22Rv1 (cell line): ENCODE data around the gene RAP2A.

ENCODE experiments used
- H3K27ac ChIP-seq: fragments of 450-650 bp; 2 replicates; pipeline ENCODE4 v1.5.1; 2017
- CTCF ChIP-seq: fragments of 450-650 bp; IDR thresholded peaks from 2 replicates; pipeline ENCODE4 v1.5.1; 2017; ENCODE audit warnings: mild to moderate bottlenecking
- ZFX ChIP-seq: fragments of 450-650 bp; IDR thresholded peaks from 2 replicates; pipeline ENCODE4 v1.6.1; 2017; ENCODE audit warnings: antibody characterized with exemption, borderline replicate concordance

The RAP2A gene

DNA sequence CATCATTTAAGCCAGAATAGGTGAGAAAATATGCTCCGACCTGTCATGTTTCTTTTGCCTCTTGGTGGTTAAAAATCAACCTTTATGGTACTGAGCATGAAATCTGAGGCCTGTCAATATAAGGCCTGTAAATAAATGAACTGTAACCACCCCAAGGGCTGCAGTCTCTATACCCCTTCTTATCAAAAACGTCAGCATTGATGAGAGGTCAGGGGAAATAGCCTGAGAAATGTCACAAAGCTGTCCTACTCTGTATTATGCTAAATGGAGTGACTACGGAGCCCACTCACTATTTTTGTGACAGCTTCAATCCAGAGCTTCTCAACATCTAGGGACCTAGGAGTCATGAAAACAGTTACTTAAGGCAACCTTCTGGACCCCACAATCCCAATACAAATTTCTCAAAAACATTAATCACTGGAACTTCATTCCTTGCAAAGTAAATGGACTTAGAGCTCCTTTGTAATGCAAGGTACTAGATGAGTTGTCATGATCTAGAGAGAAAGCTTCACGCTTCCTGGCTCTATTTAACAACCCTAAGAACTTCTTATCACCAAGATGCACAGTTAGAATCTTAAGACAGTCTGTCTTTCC, 2.7 kb upstream of the RAP2A start:
- no peak overlapping the region for H3K27ac ChIP-seq
- TF ChIP-seq CTCF (no peak), ZFX (no peak)

GRCh38 chr13:97432232-97432916, 1.6 kb upstream of the RAP2A start:
- H3K27ac ChIP-seq = peak overlapping the region; percentile 96
- TF ChIP-seq ZFX (no peak), CTCF (no peak)

DNA sequence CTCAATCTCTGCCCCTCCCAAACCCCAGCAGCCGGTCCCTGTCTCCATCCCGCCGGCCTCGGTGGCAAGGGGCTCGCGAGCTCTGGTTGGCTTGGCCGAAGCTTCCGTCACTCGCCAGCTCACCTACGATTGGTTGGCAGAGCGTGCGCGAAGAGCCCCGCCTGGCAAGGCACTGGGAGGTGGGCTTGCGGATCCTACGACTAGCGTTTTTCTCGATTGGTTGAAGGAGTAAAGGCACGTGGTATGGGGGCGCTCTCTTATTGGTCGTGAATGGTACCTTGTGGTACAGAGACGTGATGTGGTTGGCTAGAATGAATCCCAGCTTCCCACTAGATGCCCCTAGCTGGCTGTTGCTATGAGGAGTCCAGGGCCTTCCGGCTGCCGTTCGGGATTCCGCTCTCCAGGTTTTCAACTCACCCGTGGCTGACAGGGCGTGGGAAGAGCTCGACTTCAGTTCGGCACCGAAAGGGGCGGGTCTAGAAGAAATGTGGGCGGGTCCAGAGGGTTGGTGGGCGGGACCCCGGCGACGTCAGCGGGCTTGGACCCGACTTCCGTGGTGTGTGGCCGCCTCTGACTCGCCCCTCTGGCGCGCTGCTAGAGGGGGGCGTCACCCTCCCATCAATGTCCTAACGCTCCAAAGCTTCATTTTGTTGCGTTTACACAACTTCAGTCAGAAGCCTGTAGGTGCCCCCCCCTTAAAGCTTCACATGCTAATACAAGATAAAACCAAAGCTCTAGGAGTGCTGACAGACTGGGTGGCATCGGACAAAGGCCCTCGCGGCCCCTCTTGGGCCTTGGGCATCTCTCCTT, 847 bp upstream of the RAP2A start:
- H3K27ac ChIP-seq = peak overlapping the region; percentile 96
- TF ChIP-seq ZFX (no peak), CTCF (no peak)

DNA sequence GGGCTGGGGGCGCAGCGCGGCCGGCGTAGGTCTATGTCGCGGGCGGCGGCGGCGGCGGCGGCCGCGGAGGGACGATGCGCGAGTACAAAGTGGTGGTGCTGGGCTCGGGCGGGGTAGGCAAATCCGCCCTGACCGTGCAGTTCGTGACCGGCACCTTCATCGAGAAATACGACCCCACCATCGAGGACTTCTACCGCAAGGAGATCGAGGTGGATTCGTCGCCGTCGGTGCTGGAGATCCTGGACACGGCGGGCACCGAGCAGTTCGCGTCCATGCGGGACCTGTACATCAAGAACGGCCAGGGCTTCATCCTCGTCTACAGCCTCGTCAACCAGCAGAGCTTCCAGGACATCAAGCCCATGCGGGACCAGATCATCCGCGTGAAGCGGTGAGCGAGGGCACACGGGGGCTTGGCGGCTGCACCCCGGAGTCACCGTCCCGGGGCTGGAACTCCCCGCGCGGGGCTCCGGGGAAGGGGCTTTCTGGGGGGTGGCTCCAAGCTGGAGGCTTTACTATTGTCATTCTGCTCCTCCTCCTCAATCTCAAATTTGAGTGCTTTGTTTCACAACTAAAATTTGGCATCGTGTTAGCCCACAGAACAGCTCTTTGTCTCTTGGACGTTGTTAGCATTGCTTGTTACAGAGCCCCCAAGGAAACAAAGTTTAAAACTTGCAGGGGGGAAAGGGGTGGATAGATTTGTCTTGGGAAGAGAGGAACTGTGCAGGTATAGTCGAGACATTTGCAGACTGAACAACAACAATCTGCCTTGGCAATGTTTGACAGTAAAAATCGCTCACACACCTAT, 630 bp downstream of the RAP2A start:
- H3K27ac ChIP-seq = peak overlapping the region; percentile 96
- TF ChIP-seq CTCF = no peak
- no peak for TF ChIP-seq ZFX

DNA sequence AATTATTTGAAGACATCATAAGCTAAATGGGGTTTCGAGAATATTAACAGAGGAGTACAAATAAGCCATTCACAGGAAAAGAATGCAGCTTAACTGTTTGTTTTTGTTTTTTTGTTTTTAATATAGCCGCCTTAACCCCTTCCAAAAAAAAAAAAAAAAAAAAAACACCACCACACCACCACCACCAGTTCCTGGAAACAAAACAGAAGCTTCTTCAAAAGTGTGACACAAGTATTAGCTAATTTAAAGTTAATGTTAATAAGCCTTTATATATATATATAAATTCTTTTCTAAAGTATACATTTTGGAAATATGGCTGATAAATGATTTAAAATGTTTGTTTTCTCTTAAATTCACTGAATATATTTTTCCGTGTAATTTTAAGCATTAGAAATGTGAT, 1.4 kb downstream of the RAP2A start:
- no peak for TF ChIP-seq ZFX
- TF ChIP-seq CTCF = no peak
- H3K27ac ChIP-seq = no peak overlapping the region

GRCh38 chr13:97435794-97436193, 1.8 kb downstream of the RAP2A start:
- TF ChIP-seq CTCF (no peak), ZFX (no peak)
- no peak overlapping the region for H3K27ac ChIP-seq
